22Rv1 (cell line): ENCODE data around the gene TMEM254.

ENCODE experiments used
- CTCF ChIP-seq: fragments of 450-650 bp; IDR thresholded peaks from 2 replicates; pipeline ENCODE4 v1.5.1; 2017; ENCODE audit warnings: mild to moderate bottlenecking
- ZFX ChIP-seq: fragments of 450-650 bp; IDR thresholded peaks from 2 replicates; pipeline ENCODE4 v1.6.1; 2017; ENCODE audit warnings: antibody characterized with exemption, borderline replicate concordance

GRCh38 chr10:80141696-80142460 is 63.4 kb downstream of the TMEM254 start:
- no peak for TF ChIP-seq CTCF
- TF ChIP-seq ZFX, result no peak
